HuH-7 (cell line): Measurements from ENCODE around the gene CAPN13.

ENCODE experiments used
- DNase-seq: peaks from one replicate; pipeline ENCODE4 v3.0.0; 2011; ENCODE audit warnings: low spot score

Gene CAPN13

GRCh38 chr2:30730736-30731647 lies 76.3 kb downstream of the CAPN13 start:
- DNase-seq, result no peak

- no peak for DNase-seq
These were observed 78.2 kb downstream of the CAPN13 start for GRCh38 chr2:30729031-30729430.

DNA sequence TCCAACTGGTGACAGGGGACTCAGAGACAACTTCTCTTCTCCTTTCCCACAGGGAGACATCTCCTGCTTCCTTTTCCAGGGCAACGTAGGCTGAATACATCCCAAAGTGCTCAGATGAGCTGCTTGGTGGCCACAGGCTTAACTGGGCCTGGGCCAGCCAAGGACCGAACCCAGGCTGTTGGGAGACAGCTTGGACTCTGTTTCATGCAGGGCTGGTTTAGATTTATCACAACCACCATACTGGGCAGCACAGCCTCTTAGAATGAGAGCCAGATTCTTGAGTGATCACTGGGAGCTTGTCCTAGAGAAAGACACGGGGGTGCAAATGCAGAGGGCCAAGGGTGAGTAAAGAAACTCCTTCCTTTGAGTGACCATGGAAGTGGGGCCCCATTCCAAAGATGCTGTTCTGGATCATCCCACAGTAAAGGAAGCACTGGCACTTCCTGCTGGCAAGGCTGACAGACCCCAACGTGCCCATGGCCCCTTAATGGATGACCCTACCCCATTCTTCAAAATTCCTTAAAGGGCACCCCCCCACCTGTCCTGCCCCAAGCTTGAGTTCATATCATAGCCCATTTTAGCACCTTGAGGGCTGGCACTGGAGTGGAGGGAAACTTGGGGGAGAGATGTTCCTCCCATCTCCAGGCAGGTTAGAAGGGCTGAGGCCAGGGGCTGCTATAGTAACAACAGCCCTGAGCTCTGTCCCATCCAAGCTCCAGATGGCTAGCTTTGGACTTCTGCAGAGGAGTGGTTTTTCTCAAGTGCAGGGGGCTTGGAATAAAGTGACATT lies 84.1 kb downstream of the CAPN13 start:
- no peak for DNase-seq

- DNase-seq, result no peak
These were observed 85.3 kb downstream of the CAPN13 start for GRCh38 chr2:30721668-30722647.

GRCh38 chr2:30721241-30721640 lies 86.0 kb downstream of the CAPN13 start:
- DNase-seq, result no peak

GRCh38 chr2:30717081-30717650 lies 90.1 kb downstream of the CAPN13 start:
- no peak for DNase-seq

GRCh38 chr2:30716123-30716900 lies 90.9 kb downstream of the CAPN13 start:
- DNase-seq, result no peak

DNA sequence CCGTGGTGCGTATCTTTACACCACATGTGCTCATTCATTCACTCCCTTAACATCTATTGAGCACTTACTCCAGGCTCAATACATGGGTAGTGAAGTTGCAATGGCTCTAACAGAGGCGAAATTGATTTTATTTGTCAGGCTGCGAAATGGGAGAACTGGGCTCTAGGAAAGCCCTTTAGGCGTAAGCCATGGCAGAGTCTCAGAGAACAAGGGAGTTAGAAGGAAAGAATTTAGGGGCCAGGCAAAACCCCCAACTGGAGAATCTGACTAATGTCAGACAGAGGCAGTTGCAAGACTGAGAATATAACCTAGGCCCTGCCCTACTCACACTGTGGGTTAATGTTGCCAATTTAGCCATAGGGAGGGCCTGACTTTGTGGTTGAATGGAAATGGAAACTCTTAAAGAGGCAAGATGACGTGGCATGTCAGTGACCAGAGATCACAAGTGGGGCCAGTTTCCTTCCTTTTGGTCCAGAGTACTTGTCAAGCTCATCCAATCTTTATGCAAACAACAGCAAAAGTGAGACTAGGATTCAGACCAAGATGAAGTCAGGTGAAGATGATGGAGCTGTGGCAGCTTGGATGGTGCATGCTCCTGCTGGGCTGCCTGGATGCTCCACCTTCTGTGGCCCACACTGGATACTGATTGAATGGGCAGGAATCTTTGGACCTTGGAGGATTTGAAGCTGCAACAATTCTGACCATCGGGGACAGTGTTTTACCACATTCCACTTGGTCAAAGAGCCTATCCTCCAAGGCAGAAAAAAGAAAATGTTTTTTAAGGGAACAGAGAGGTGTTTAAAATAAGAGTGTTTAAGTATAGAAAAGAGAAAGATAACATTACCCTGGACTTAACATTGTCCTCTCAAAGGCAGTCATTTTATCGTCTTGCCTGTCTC lies 92.2 kb downstream of the CAPN13 start:
- no peak for DNase-seq

DNA sequence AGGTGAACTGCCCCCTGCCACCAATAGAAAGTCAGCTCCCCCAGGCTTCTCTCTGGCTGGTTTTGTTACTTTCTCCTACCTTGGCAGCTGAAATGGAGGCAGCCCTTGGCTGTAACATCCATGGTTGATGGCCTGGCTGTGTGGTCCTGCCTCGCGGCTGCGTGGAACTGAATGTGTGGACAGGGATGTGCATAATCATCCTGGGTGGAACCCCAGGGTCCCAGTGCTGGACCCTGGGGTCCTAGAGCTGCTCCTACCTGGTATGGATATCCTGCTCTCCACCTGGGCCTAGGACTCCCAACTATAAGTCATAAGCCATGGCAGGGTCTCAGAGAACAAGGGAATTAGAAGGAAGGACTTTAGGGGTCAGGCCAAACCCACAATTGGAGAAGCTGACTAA lies 93.5 kb downstream of the CAPN13 start:
- DNase-seq, result no peak

GRCh38 chr2:30711646-30712085 lies 95.6 kb downstream of the CAPN13 start:
- DNase-seq, result peak; percentile 62

- DNase-seq, result no peak
These were observed 96.8 kb downstream of the CAPN13 start for GRCh38 chr2:30710461-30710860.

DNA sequence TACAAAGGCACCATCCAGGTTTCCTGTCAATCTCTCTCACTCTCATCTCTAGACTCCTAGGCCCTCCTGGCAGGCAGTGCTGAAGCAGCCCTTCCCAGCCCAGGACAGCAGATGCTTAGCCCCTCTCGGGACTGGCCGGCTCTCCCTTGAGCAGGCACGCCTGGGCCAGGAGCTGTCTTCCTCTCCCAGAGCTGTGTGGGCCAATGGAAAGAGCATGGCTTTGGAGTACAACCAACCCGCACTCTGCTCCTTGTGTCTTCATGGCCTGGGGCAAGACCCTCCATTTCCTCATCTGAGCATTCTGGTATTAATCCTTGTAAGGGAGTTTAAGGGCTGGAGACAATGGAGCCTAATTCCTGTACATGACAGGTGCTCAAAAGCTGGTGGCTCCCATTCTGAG lies 97.2 kb downstream of the CAPN13 start:
- DNase-seq, result no peak

GRCh38 chr2:30709516-30709915 lies 97.7 kb downstream of the CAPN13 start:
- DNase-seq, result no peak

DNA sequence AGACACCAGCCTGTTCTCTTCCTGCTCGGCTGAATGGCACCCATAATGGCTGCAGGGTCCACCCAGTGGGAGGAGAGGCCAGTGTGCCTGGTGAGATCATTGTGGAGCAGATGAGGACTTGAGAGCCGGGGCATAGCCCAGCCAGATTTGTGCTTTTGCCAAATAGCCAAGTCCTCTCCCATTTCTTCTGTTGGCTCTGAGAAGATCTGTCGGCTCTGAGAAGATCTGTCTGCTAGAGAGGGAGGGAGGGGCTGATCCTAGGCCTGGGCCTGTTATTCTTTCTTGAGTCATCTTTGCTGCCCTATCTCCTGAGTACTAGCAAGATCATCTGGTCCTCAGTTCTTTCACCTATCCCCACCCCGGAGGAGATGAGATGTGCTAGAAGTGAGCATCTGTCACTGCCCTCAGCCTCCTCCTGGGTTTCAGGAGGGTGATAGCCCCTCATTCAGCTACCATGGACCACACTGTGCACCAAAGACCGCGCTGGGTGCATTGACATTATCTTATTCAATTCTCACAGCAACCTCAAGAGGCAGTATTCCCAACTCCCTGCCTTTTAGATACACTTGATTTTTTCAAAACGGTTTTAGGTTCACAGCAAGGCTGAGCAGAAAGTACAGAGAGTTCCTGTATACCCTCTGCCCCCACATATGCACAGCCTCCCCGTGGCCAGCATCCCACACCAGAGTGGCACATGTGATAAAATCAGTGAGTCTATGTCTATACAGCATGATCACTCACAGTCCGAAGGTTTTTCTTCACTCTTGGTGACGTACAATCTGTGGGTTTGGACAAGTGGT lies 98.6 kb downstream of the CAPN13 start:
- DNase-seq, result no peak

DNA sequence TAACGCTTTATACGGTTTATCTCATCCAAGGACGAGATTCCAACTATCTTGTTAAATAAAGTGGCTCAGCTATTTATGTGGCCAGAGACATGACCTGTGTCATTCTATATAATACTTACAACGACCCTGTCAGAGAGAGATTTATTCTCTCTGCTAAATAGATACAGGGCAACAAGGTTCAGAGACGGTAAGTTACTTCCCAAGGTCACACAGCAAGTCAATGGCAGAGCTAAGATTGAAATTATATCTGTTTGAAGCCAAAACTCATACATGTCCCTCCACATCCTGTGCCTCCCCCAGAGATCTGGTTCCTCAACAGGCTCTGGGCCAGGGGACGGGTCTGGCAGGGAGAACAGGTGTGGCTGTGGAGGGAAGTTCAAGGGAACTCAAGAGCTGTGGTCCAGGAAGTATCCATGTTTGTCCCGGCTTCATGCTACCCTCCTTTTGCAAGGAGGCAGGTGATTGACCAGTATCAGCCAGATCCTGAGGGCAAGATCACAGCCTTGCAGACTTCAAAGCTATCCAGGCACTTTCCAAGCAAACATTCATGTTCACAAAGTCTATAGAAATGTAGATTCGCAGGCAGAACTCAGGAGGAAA lies 99.8 kb downstream of the CAPN13 start:
- no peak for DNase-seq

DNA sequence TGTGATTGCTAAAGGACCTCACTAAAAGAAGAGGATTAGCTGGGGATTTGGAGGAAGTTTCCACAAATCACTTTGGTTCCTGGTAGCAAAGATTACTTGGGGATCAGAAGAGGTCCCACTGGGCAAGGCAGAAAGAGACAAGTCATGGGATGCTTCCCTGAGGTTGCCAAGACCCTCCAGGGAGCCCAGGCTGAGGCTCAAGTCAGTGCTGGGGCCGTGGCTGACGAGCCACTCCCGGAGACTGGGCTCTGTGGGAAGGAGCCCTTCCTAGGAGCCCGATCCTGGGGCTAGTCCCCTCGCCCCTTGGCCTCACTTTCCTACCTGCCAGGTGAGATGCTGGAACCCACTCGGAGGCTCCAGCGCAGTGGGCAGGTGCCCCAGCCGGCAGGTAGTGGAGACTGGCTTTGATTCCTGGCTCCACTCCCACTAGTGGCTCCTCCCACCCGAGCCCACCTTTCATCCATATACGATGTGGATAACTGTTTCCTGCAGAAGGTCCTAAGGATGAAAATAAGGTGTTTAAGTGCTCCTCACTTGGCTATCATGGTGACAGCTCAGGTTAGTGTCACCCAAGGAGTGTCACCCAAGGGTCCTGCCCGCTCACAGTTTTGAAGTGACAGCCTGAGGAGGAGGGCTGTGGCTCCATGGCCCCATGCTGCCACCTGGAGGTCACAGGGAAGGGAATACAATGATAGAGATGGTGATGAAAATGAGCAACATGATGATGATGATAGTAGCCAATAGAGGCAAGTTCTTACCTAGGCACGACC lies 100.5 kb downstream of the CAPN13 start:
- peak; percentile 34 for DNase-seq

DNA sequence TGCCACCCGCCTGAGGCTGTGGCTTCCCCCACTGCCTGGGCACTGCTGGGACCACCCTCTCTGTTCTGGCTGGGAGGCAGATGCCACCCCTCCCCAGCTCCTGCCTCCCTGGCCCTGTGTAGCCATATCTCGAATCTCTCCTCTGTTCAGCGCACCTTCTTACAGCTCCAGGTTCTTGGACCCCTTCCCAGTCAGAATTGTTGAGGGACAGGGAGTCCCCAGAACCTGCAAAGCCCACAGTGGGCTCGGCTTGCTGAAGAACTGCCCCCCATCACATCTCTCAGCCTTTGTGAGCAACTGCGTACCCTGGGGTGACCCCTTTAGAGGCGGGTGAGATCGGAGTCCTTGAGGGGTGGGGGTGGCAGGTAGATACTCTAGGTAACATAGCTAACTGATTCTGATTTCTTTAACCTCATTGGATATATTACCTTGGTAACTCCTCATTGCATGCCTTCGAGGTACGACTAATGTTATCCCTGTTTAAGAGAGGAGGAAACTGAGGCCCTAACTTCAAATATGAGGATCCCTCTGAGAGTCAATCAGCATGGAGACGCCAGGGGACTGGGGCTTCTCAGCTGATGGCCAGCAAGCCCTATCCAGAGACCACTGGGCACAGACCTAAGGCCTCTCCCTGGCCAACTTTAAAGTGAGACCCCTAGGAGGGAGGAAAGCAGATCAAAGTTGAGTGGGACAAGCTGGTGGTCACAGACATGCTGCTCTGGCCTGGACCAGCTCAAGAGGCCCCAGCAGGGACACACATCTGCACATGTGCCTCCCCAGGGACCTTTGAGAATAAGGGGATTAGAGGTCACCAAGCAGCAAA lies 101.3 kb downstream of the CAPN13 start:
- DNase-seq, result no peak
